HEK293 (cell line): ENCODE results near the gene OVCH1.

ENCODE experiments used
- ATF2 ChIP-seq: fragments of 450-650 bp; formaldehyde crosslinking; IDR thresholded peaks from 2 replicates; pipeline ENCODE4 v1.5.1; 2016; ENCODE audit warnings: missing biosample characterization, missing genetic modification characterization, low read depth
- CTCF ChIP-seq: fragments of 450-650 bp; formaldehyde crosslinking; IDR thresholded peaks from 2 replicates; pipeline ENCODE4 v1.5.1; 2016; ENCODE audit warnings: missing biosample characterization, missing genetic modification characterization
- ZBTB49 ChIP-seq: fragments of 450-650 bp; formaldehyde crosslinking; IDR thresholded peaks from 2 replicates; pipeline ENCODE4 v1.5.1; 2016; ENCODE audit warnings: missing biosample characterization, missing genetic modification characterization, low read depth
- ZBTB7A ChIP-seq: fragments of 450-650 bp; formaldehyde crosslinking; IDR thresholded peaks from 2 replicates; pipeline ENCODE4 v1.5.1; 2016; ENCODE audit warnings: low read depth, missing biosample characterization, missing genetic modification characterization
- ZNF184 ChIP-seq: fragments of 450-650 bp; IDR thresholded peaks from 2 replicates; pipeline ENCODE4 v1.5.1; 2018; ENCODE audit warnings: missing biosample characterization, mild to moderate bottlenecking, missing genetic modification characterization
- ZNF19 ChIP-seq: fragments of 450-650 bp; formaldehyde crosslinking; IDR thresholded peaks from 2 replicates; pipeline ENCODE4; 2016; ENCODE audit warnings: missing biosample characterization, missing genetic modification characterization, low read depth
- ZNF433 ChIP-seq: fragments of 450-650 bp; formaldehyde crosslinking; IDR thresholded peaks from 2 replicates; pipeline ENCODE4 v1.5.1; 2016; ENCODE audit warnings: missing biosample characterization, missing genetic modification characterization, low read depth
- ZNF560 ChIP-seq: fragments of 450-650 bp; formaldehyde crosslinking; IDR thresholded peaks from 2 replicates; pipeline ENCODE4 v1.5.1; 2017; ENCODE audit warnings: missing biosample characterization, missing genetic modification characterization, borderline replicate concordance

GRCh38 chr12:29534935-29535334 is 37.4 kb upstream of the OVCH1 start:
- no peak for TF ChIP-seq ZNF433 (tag by site-specific recombination)
- no peak for TF ChIP-seq ZNF19 (tag by site-specific recombination)
- no peak for TF ChIP-seq ZNF560 (tag by site-specific recombination)
- TF ChIP-seq ZBTB49, result no peak
- no peak for TF ChIP-seq ATF2 (tag by site-specific recombination)
- TF ChIP-seq ZBTB7A (tag by site-specific recombination), result no peak
- TF ChIP-seq CTCF, result no peak
- no peak for TF ChIP-seq ZNF184 (tag by site-specific recombination)
